Measurements from ENCODE around the gene CSF2.

GRCh38 chr5:132054697-132055440 lies 18.7 kb upstream of the CSF2 start:
- no peak for TF ChIP-seq CTCF (IDR thresholded peaks at IDR 0.05)
- no peak for TF ChIP-seq POLR2A (IDR thresholded peaks at IDR 0.05)

All from esophagus squamous epithelium (tissue), 4 donors.